Measurements from ENCODE around the gene IFT122.
"Not testable (repeated sequence)": the region's sequence is repeated elsewhere in the genome, so short reads cannot be mapped to it uniquely, and the experiment has no call there.

Gene IFT122

GRCh38 chr3:129474984-129475804, 35.2 kb downstream of the IFT122 start:
- no peak for DNase-seq

GRCh38 chr3:129475863-129476262, 35.8 kb downstream of the IFT122 start:
- DNase-seq: no peak

GRCh38 chr3:129476586-129476985, 36.6 kb downstream of the IFT122 start:
- no peak for DNase-seq

DNA sequence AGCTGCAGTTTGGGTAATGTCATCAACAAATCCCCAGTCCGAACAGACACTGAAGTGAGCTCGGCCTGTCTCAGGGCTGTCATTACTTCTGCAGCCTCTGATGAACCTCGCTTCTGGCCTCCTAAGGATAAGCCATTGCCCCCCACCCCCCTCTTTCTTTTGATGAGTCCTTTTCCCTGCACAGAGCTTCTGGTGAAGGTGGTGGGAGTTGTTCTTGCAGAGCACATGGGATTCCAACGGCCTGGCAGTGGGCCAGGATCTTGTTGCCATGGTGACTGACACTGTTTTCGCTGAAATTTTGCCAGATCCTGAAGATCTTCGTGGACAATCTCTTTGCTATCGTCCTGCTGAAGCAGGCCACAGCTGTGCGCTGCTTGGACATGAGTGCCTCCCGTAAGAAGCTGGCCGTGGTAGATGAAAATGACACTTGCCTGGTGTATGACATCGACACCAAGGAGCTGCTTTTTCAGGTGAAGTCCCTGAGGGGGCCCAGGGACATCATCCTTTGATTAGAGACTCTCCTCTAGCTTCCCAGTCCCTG, 41.3 kb downstream of the IFT122 start:
- not testable (repeated sequence) for DNase-seq

GRCh38 chr3:129481766-129482332, 41.8 kb downstream of the IFT122 start:
- DNase-seq: peak; percentile 37

DNA sequence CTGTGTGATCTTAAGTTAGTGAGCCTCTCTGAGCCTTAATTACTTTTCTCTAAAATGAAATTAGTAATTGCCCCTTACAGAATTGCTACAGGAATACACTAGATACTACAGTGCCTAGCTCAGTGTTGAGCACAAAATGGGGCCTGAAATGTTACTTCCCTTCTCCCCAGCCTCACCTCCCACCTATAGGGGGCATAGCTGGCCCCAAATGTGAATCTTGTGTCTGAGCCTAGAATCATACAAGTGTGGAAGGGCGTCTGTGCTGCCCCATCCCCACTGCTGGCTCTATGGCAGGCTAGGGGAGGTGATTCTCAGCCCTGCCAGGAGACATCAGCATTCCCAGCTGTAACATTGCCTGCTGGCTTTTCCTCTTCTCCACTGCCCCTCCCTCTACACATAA, 42.7 kb downstream of the IFT122 start:
- no peak for DNase-seq

DNA sequence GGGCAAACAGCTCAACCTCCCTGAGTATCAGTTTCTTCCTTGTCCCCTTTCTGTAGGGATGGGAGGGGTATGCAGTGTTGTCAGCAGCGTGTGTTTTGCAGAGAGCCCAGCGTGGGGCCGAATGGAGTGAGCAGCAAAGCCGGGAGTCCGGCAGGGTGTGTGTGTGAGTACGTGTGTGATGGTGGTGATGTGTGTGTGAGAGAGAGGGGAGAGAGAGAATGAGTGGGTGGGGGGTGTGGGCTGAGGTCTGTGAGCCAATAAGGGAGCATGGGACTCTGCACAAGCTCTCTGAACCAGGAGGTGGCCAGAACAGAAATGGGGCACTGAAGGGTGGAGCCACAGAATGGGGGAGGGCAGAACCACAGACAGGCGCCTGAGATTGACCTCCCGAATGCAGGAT, 43.8 kb downstream of the IFT122 start:
- no peak for DNase-seq

DNA sequence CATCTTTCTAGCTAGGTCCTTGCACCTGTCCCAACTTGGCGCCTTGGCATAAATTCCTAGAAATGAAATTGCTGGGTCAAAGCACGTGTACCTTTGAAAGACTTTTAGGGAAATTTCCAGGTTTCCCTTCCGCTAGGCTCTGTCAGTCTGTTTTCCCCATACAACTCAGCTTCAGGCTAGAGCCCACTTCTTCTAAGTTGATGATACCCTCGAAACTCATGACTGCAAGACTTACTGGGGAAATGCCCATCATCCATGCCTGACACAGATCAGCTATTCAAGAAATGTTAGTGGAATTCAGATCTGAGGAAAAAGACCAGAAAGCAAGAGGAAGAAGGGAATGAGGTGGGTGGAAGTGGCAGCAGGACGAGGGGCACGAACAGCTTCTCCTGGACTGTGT, 45.1 kb downstream of the IFT122 start:
- not testable (repeated sequence) for DNase-seq

DNA sequence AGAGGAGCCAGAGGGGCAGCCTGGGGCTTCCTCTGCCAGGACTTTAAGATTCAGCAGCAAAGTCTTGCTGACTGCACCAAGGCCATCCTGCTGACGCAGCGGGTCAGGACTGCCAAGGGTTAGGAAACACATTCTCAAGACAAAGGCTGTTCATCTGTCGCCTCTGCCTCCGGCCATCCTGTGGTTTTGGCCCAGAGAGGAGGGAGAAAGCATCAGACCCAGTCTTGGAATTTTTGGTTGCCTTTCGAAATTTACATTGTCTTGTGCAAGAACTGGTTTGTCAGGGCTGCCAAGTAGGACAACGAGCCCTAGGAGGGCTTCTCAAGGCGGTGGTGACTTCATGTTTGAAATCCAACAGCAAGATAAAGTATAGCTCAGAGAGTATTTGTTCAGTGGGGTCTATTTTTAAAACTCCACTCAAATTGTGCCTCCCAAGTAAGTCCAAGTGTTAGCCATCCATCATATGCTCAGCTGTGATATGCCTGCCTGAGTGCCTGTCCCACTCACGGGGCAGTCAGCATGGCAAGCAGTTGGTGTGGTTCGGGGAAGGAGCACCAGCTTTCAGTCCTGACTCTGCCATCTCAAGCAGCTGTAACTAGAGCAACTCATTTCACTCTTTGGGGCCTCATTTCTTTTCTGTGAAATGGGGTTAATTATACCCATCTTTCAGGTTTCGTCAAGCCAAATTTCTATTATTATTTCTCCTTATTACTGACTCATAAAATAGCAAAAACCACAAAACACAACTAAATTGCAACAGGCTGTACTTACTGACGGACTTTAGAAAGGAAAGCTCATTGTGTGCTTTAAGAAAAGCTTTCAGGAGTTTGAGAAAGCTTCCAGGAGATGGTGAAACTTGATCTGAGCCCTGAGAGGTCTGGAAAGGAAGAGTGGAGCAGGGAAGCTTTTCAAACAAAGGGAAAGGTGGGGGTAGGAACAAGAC, 46.0 kb downstream of the IFT122 start:
- DNase-seq: no peak

DNA sequence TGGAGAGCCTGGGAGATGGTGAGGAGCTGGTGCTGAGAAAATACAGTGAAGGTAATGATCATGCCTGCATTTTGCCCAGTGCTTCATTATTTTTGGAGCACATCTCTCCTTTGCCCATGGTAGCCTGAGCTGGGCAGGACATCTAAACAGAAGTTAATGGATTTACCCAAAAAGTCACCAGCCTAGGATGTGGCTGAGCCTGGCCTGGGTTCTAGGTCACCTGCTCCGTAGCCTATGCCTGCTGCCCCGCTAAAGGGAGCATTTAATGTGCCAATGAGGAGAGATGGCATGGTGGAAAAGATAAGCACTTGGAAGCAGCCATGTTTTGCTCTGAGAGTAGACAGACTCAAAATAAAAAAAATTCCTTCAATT, 46.6 kb downstream of the IFT122 start:
- DNase-seq: no peak

DNA sequence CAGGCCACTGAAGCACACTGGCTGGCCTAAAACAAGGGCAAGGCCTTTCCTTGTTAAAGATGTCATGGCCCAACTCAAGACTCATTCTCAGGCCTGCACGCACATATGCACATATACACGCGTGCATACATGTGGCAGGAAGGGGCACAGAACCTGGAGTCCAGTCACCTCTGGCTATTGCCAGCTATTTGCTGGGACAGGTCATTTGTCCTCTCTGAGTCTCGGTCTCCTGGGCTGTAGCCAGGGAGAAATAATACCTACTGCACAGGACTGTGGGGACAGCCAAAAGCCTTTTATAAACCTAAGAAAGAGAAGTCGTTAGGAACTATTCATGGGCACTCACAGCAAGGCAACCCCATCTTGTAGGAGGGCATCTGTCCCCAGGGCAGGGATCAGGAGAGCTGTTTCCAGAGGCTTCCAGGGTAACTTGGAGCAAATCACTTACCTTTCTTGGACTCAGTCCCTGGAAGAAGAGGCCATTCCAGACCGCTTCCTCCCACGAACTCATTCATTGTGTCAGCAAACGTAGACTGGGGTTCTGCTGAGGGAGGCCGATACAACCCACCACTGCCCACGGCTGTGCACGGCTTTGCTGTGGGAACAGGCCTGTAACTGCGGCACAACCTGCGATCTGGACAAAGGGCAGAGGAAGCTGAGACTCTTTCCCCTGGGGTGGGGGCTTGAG, 47.3 kb downstream of the IFT122 start:
- DNase-seq: no peak

GRCh38 chr3:129487868-129488335, 47.9 kb downstream of the IFT122 start:
- DNase-seq: not testable (repeated sequence)

- DNase-seq: not testable (repeated sequence)
Observed at GRCh38 chr3:129489258-129489657, 49.2 kb downstream of the IFT122 start.

- DNase-seq: peak; percentile 44
Observed at GRCh38 chr3:129490273-129490675, 50.2 kb downstream of the IFT122 start.

- not testable (repeated sequence) for DNase-seq
Observed at GRCh38 chr3:129491077-129491476, 51.1 kb downstream of the IFT122 start.

DNA sequence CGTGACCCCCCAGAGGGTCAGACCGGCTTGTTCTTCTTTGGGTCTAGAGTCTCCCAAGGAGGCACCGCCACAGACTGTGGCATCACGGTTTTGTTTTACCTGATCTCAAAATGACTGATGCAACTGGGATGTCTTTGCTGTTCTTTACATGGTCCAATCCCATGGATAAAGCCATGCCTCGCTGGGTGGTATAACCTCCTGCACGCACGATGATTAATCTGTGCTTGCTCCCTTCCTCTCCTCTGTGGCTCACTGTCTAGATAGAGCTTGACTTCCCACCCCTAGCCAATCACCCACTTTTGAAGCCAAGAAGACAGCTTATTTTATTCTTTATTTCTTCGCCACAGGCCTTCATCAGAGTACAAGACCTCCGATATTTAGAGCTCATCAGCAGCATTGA, 51.8 kb downstream of the IFT122 start:
- DNase-seq: no peak

- DNase-seq: no peak
Observed at GRCh38 chr3:129492691-129493090, 52.7 kb downstream of the IFT122 start.

DNA sequence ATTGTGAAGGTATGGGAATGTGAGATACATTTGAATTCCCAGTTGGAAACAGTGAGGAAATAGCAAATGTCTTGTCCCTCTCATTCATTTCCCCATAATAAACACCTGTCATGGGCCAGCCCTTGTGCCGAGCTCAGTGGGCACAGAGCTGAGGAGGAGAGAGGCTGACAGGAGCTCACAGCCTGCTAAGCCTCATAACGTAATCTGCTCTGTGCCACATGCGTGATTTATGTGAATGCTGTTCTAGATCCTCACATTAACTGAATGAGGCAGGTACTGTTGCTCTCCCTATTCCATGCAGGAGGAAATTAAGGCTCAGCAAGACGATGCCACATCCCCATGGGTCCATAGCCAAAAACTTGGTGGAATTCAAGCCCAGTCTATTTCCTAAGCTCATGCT, 53.2 kb downstream of the IFT122 start:
- DNase-seq: no peak

GRCh38 chr3:129494499-129494898, 54.5 kb downstream of the IFT122 start:
- DNase-seq: not testable (repeated sequence)

GRCh38 chr3:129495006-129495639, 55.1 kb downstream of the IFT122 start:
- not testable (repeated sequence) for DNase-seq

DNA sequence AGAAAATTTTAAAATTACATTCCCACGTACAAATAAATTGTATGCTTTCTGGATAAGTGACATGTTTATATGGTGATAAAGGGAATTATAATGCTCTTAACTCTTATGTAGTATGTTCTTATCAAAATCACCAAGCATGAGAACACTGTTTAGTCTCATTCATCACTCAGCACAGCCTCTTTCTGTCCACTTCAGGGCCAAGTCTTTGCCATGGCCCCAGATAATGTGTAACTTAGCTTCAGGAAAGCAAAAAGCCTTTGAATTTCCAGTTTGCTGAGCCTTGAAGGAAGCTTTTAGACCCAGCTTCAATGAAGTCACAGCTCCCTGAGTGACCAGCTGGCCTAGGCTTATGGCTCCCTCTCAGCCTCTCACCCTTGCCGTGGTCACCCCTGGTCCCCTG, 57.9 kb downstream of the IFT122 start:
- DNase-seq: not testable (repeated sequence)
